SK-N-SH treated with all-trans-retinoic acid at 6 μM for 48 hours (cell line): ENCODE results near the gene GFI1B.
"Not testable (repeated sequence)": the region's sequence is repeated elsewhere in the genome, so short reads cannot be mapped to it uniquely, and the experiment has no call there.

ENCODE experiments used
- ATAC-seq: fragments of 200-7000 bp; cut with Tn5 transposase; 3 replicates; pipeline ENCODE4 v1.9.1; 2020; ENCODE audit warnings: mild to moderate bottlenecking, moderate library complexity
- ARNTL ChIP-seq: fragments of 450-650 bp; formaldehyde crosslinking; IDR thresholded peaks from 2 replicates; pipeline ENCODE4 v1.5.0; 2020; ENCODE audit warnings: low read depth, mild to moderate bottlenecking, moderate library complexity, borderline replicate concordance
- CSDC2 ChIP-seq: fragments of 250-450 bp; sonication (Bioruptor Pico); IDR thresholded peaks from 2 replicates; pipeline ENCODE4 v1.5.0; 2020; ENCODE audit warnings: mild to moderate bottlenecking, moderate library complexity
- ESRRG ChIP-seq: fragments of 250-450 bp; sonication (Bioruptor Pico); IDR thresholded peaks from 2 replicates; pipeline ENCODE4 v1.6.1; 2021; ENCODE audit warnings: mild to moderate bottlenecking
- GLIS3 ChIP-seq: fragments of 250-450 bp; sonication (Bioruptor Pico); IDR thresholded peaks from 2 replicates; pipeline ENCODE4 v1.5.0; 2020; ENCODE audit warnings: mild to moderate bottlenecking, moderate library complexity
- ISL1 ChIP-seq: fragments of 250-450 bp; sonication (Bioruptor Pico); IDR thresholded peaks from 2 replicates; pipeline ENCODE4 v2.1.2; 2022; ENCODE audit warnings: mild to moderate bottlenecking, moderate library complexity
- OSR1 ChIP-seq: fragments of 250-450 bp; sonication (Bioruptor Pico); IDR thresholded peaks from 2 replicates; pipeline ENCODE4 v1.8.0; 2022; ENCODE audit warnings: moderate library complexity, mild to moderate bottlenecking, inconsistent platforms
- PATZ1 ChIP-seq: fragments of 250-450 bp; sonication (Bioruptor Pico); IDR thresholded peaks from 2 replicates; pipeline ENCODE4 v1.8.0; 2020; ENCODE audit warnings: mild to moderate bottlenecking, moderate library complexity, borderline replicate concordance
- PPARA ChIP-seq: fragments of 250-450 bp; sonication (Bioruptor Pico); IDR thresholded peaks from 2 replicates; pipeline ENCODE4 v1.5.0; 2020; ENCODE audit warnings: mild to moderate bottlenecking, borderline replicate concordance
- RARB ChIP-seq: fragments of 250-450 bp; sonication (Bioruptor Pico); IDR thresholded peaks from 2 replicates; pipeline ENCODE4 v1.8.0; 2021; ENCODE audit warnings: mild to moderate bottlenecking, moderate library complexity
- SNAI2 ChIP-seq: fragments of 250-450 bp; sonication (Bioruptor Pico); IDR thresholded peaks from 2 replicates; pipeline ENCODE4 v1.5.0; 2020; ENCODE audit warnings: mild to moderate bottlenecking, moderate library complexity
- TCF4 ChIP-seq: fragments of 250-450 bp; sonication (Bioruptor Pico); IDR thresholded peaks from 2 replicates; pipeline ENCODE4 v1.8.0; 2021; ENCODE audit warnings: mild to moderate bottlenecking, moderate library complexity, borderline replicate concordance
- TOX ChIP-seq: fragments of 250-450 bp; sonication (Bioruptor Pico); IDR thresholded peaks from 2 replicates; pipeline ENCODE4 v1.8.0; 2021; ENCODE audit warnings: mild to moderate bottlenecking, moderate library complexity, borderline replicate concordance
- TSHZ2 ChIP-seq: fragments of 250-450 bp; sonication (Bioruptor Pico); IDR thresholded peaks from 2 replicates; pipeline ENCODE4 v1.5.0; 2020; ENCODE audit warnings: mild to moderate bottlenecking, moderate library complexity
- ZFP3 ChIP-seq: fragments of 250-450 bp; sonication (Bioruptor Pico); IDR thresholded peaks from 2 replicates; pipeline ENCODE4 v1.5.0; 2020; ENCODE audit warnings: mild to moderate bottlenecking, moderate library complexity
- ZFP30 ChIP-seq: fragments of 450-650 bp; formaldehyde crosslinking; IDR thresholded peaks from 2 replicates; pipeline ENCODE4 v1.5.0; 2022; ENCODE audit warnings: mild to moderate bottlenecking, moderate library complexity
- ZNF565 ChIP-seq: fragments of 450-650 bp; formaldehyde crosslinking; conservative IDR thresholded peaks from 2 replicates; pipeline ENCODE4 v1.5.0; 2020; ENCODE audit warnings: low read depth, mild to moderate bottlenecking, moderate library complexity
- ZNF70 ChIP-seq: fragments of 450-650 bp; formaldehyde crosslinking; IDR thresholded peaks from 2 replicates; pipeline ENCODE4 v1.5.0; 2020; ENCODE audit warnings: mild to moderate bottlenecking, moderate library complexity
- ZNF8 ChIP-seq: fragments of 450-650 bp; formaldehyde crosslinking; IDR thresholded peaks from 2 replicates; pipeline ENCODE4 v1.5.0; 2020; ENCODE audit warnings: mild to moderate bottlenecking, moderate library complexity
- TF ChIP-seq, protein P1 (sequence below): fragments of 250-450 bp; sonication (Bioruptor Pico); IDR thresholded peaks from 2 replicates; pipeline ENCODE4 v1.5.1; 2020; ENCODE audit warnings: low read depth, mild to moderate bottlenecking, moderate library complexity
- TF ChIP-seq, protein P2 (sequence below): fragments of 250-450 bp; sonication (Bioruptor Pico); IDR thresholded peaks from 2 replicates; pipeline ENCODE4 v1.8.0; 2021; ENCODE audit warnings: low read depth, mild to moderate bottlenecking, moderate library complexity, borderline replicate concordance

Gene GFI1B

GRCh38 chr9:132996526-132996925 is 18.0 kb downstream of the GFI1B start:
- no peak for ATAC-seq
- no peak for TF ChIP-seq PPARA (CRISPR knock-in tag)
- TF ChIP-seq GLIS3 (CRISPR knock-in tag) = no peak
- no peak for TF ChIP-seq OSR1 (CRISPR knock-in tag)
- TF ChIP-seq ZFP3 = no peak
- TF ChIP-seq RARB (CRISPR knock-in tag) = no peak
- no peak for TF ChIP-seq ZNF70 (CRISPR knock-in tag)
- TF ChIP-seq TCF4 (CRISPR knock-in tag) = no peak
- TF ChIP-seq ZNF565 (CRISPR knock-in tag) = no peak
- TF ChIP-seq CSDC2 (CRISPR knock-in tag) = no peak
- TF ChIP-seq, all 23 proteins: peak for 0

GRCh38 chr9:132997591-132997990 is 19.1 kb downstream of the GFI1B start:
- ATAC-seq = no peak

GRCh38 chr9:132998221-132998620 is 19.7 kb downstream of the GFI1B start:
- not testable (repeated sequence) for ATAC-seq

More at GRCh38 chr9:132997591-132997990, 19.1 kb downstream of the GFI1B start:
- no peak for TF ChIP-seq CSDC2 (CRISPR knock-in tag)
- TF ChIP-seq ESRRG (CRISPR knock-in tag) = no peak
- no peak for TF ChIP-seq TSHZ2 (CRISPR knock-in tag)
- no peak for TF ChIP-seq GLIS3 (CRISPR knock-in tag)
- no peak for TF ChIP-seq ZFP30
- no peak for TF ChIP-seq TOX (CRISPR knock-in tag)
- no peak for TF ChIP-seq ARNTL (CRISPR knock-in tag)
- TF ChIP-seq, protein P1, sequence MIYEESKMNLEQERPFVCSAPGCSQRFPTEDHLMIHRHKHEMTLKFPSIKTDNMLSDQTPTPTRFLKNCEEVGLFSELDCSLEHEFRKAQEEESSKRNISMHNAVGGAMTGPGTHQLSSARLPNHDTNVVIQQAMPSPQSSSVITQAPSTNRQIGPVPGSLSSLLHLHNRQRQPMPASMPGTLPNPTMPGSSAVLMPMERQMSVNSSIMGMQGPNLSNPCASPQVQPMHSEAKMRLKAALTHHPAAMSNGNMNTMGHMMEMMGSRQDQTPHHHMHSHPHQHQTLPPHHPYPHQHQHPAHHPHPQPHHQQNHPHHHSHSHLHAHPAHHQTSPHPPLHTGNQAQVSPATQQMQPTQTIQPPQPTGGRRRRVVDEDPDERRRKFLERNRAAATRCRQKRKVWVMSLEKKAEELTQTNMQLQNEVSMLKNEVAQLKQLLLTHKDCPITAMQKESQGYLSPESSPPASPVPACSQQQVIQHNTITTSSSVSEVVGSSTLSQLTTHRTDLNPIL = no peak
- TF ChIP-seq ZNF565 (CRISPR knock-in tag) = no peak

DNA sequence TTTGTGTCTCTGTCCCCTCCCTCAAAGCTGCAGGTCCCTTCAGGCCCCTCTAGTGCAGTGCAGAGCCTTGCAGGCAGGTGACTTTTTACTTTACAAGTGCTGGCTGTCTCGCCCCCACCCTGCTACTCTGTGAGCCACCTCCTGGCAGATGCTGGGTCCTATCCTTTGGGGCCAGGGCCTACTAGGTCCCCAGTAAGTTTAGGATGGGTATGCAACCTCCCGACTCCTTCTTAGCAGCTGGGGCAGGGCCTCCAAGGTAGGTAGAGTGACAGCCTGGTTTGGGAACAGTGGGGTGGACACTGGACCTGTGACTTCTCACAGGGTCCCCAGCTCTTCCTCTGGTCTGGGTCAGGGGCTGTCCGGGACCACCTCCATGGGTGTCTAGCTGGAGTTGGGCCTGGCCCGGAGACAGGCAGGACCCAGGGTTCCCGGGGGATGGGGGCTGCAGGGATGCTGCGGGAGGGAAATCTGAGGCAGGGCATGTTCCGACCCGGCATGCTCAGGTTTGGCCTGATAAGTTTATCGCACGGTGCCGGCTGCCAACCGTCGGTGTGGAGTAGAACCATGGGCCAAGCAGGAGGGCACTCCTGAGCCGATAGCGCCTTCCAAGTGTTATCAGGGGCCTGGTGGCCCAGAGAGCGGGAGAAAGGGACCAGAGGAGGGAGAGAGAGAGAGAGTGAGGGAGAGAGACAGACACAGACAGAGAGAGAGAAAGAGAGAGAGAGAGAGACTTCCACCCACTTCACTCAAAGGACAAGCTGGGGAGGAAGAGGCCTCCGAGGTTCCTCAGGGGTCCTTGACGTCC is 20.5 kb downstream of the GFI1B start:
- ATAC-seq = no peak
- TF ChIP-seq, protein P2, sequence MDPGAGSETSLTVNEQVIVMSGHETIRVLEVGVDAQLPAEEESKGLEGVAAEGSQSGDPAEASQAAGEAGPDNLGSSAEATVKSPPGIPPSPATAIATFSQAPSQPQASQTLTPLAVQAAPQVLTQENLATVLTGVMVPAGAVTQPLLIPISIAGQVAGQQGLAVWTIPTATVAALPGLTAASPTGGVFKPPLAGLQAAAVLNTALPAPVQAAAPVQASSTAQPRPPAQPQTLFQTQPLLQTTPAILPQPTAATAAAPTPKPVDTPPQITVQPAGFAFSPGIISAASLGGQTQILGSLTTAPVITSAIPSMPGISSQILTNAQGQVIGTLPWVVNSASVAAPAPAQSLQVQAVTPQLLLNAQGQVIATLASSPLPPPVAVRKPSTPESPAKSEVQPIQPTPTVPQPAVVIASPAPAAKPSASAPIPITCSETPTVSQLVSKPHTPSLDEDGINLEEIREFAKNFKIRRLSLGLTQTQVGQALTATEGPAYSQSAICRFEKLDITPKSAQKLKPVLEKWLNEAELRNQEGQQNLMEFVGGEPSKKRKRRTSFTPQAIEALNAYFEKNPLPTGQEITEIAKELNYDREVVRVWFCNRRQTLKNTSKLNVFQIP (CRISPR knock-in tag) = no peak
- TF ChIP-seq ESRRG (CRISPR knock-in tag) (no peak), CSDC2 (CRISPR knock-in tag) (no peak), ARNTL (CRISPR knock-in tag) (no peak), RARB (CRISPR knock-in tag) (no peak)

GRCh38 chr9:133002147-133003070 is 23.9 kb downstream of the GFI1B start:
- ATAC-seq = no peak
- TF ChIP-seq RARB (CRISPR knock-in tag) (no peak), GLIS3 (CRISPR knock-in tag) (no peak), ZFP3 (no peak), PATZ1 (no peak), TCF4 (CRISPR knock-in tag) (no peak), ZFP30 (no peak), ISL1 (CRISPR knock-in tag) (no peak), SNAI2 (CRISPR knock-in tag) (no peak), ZNF8 (CRISPR knock-in tag) (no peak), OSR1 (CRISPR knock-in tag) (no peak), CSDC2 (CRISPR knock-in tag) (no peak), ZNF70 (CRISPR knock-in tag) (no peak)
- TF ChIP-seq, protein P2 (CRISPR knock-in tag) = no peak
